HG03064 (cell line): ENCODE results near the gene HACD4.

Source experiments
- ATAC-seq: cut with Tn5 transposase; IDR thresholded peaks from one replicate; pipeline ENCODE4 v1.9.1; 2021; ENCODE audit warnings: low read depth; ENCODE audit not compliant: unreplicated experiment

HACD4 gene

GRCh38 chr9:21016701-21017491, 14.5 kb downstream of the HACD4 start:
- no peak for ATAC-seq

DNA sequence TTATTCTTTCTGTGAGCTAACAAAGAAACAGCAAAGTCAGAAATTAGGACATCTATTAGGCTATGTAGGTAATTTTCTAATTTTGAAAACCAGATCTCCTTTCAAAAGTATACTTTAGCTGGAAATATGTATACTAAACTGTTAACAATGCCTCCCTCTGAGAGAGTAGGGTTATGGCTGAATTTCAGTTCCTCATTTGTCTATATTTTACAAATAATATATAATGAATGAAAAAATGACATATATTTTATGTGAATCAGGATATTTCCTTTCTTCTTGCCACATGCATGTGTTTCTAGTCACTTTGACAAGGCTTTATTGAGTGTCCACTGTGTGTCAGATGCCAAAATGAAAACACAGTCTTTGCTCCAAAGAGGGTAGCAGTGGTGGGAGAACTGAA, 15.4 kb downstream of the HACD4 start:
- no peak for ATAC-seq

DNA sequence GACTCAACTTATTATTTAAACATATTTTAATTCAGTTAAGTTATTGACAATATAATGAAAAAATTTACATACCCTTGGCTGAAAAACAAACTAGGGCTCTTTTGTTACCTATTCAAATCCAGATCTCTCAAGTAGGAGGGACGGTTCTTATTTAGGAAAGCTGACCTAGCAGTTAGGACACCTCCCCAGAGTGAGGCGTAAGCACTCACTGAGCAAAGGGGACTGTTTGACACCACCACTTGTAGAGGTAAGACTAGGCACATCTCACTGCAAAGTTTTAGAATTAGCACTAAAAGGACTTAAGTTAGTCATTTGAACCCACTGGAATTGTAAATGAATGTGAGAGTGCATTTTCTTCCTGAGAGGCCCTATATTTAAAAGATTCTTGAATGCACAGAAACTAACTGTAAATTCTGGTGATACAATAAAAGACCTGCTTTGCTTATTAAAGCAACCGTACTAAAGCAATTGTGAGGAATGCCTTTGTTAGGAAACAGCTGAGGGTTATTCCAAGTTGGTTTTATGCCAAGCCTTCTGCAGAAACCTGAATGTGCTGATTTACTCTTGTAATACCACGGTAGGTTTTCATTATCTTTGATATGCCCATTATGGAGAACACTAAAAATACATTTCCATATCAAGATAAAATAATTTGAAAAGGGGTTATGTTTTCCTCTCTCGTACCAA, 16.2 kb downstream of the HACD4 start:
- no peak for ATAC-seq

DNA sequence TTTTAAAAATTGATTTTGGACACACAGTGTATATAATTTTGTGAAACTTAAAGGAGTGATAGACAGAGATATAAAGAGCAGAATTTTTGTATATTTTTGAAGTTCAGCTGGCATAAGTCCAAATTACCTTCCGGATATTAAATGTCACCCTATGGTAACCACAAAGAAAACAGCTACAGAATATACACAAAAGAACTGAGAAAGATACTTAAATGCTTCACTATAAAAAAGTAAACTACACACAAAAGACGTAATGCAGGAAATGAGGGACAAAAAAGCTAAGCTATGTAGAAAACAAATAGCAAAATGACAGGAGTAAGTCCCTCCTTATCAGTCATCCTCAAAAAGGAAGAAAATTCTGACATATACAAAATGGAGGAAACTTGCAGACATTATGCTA, 29.4 kb downstream of the HACD4 start:
- ATAC-seq = no peak

DNA sequence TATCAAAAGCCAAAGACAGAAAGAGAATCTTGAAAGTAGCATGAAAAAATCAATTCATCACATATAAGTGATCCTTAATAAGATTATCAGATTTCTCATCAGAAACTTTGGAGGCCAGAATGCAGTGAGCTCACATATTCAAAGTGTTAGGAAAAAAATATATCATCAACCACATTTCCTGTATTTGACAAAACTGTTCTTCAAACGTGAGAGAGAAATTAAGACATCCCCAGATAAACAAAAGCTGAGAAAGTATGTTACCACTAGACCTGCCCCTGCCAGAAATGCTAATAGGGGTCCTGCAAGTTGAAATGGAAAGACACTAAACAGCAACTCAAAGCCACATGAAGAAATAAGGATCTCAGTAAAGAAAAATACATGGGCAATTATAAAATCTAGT, 29.9 kb downstream of the HACD4 start:
- ATAC-seq = no peak

DNA sequence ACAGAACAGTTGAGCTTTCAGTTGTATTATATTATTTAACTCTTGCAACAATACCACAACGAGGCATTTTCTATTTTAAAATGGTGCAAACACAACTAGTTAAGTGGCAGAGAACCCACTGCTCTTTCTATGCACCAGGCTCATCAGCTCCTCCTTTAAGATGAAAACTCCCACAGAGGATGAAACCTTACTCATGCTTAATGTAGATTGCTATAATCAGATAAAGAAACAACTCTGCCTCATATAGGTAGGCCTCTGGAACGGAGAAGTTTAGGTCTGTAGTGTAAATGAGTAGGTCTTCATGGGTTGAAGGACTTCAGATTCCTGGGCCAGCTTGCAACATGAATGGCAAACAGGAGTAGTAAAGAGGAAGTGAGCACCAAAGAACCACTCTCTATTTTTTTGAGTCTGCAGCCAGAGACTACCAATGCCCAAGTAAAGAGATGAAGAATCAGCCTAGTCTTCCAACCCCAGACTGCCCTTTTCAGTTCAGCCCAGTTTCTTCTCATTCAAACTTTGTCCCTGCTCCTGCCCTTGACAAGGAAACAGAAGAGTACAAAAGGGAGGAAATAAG, 33.9 kb downstream of the HACD4 start:
- ATAC-seq = peak; percentile 67

DNA sequence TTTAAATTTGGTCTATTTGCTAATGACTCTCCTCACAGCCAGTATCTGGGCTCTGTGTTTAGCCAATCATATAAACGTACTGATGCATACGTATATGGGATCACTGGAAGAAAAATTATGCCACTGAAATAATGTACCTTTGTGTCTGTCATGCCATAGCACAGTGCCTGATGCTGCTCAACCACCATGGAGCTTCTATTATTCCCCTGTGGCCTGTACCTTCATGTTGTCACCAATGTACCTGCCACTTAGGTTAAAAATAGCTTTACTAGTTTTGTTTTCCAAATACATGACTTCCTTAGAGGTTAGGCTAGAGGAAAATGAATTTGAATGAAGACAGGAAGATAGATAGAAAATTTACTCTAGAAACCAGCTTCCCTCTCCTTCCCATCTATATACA, 34.6 kb downstream of the HACD4 start:
- no peak for ATAC-seq

DNA sequence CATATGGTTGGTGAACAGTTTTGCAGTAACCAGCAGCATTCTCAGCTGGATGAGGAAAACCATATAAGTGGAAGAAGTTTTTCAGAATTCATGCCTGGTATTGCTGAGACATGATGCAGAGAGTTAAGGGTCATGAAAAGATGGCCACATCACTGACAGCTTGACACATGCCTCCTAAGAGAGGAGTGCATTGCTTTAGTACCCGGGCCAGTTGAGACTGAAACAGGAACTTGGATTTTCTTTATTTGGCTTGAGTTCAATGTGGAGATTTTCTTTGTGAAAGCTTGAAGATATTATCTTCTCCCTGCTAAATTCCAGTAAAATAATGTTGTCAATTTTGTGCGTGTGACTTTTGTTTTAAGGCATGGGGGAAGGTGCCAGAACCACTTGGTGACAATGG, 35.8 kb downstream of the HACD4 start:
- no peak for ATAC-seq

DNA sequence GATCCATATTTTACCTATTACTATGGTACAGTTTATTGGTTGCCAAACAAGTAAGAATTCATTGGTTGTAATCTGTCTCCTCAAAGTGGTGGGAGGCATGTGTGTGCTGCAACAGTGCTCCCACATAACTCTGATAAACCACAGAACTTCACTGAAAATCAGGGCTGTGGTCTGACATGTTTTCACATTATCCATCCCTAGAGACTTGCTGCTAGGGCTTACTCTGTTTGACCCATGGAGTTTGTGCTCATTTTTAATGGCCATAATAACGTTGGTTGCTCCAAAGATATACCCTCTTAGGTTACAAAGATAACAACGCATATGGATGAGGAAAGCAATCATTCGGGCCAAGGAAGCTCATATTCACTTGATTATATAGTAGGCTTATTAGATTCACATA, 37.0 kb downstream of the HACD4 start:
- ATAC-seq = no peak

GRCh38 chr9:20990867-20991266, 40.6 kb downstream of the HACD4 start:
- no peak for ATAC-seq

DNA sequence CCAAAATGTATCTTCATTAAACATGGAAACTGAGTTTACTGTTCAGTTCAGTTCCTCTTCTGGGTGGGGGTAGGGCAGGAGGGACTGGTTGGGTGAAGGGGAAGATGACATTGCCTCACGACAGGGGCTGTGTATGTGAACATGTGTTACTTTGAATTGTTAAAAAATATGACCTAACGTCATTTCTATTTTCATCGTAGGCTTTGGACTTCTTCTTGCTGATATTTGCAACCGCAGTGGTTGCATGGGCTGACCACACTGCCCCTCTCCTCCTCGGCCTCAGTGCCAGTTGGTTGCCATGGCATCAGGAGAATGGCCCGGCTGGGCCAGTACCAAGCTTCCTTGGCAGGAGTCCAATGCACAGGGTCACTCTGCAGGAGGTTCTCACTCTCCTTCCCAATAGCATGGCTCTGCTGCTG, 41.5 kb downstream of the HACD4 start:
- ATAC-seq = no peak

DNA sequence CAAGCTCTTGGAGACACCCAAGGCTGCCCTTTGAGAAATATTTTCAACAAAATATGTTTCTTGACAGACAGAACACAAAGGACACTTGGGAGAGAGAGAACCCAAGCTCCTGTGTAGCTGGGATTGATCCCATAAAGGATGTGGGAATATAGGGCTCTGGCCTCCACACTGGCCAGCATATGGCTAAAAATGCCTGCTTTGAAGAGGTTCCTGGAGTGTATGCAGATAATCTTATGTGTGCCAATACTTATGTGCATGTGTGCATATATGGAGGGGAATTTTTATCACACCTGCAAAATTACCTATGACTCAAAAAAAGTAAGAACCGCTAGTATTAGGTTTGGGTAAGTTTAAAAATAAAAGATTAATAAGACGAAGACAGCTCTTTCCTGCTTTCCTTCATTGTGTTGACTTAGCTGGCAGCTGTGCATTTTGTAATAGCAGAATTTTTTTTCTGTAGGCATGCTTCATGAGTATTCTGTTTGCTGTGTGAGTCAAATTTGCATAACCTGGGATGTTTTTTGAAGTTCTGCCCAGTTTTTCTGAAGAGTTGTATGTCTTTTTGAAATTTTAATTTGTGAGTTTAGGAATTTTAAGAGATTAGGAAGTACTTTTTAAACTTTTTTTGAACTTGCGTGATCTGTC, 42.6 kb downstream of the HACD4 start:
- ATAC-seq = no peak

DNA sequence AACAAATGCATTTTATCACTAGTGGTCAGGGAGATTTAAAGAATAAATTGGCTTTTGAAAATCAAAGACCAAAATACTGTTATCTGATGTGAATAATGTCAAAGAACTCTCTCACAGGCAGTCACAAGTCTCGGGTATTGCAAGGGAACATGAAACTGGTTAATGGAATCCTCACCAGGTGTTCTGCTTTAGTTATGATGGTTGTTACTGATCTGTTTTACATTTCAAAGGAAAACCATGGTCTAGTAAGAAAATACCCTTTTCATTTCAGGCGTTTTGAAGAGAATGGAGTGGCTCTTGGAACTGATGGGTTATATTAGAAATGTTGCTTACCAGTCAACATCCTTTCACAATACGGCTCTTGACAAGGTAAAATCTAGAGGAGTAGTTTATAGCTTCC, 43.4 kb downstream of the HACD4 start:
- no peak for ATAC-seq

DNA sequence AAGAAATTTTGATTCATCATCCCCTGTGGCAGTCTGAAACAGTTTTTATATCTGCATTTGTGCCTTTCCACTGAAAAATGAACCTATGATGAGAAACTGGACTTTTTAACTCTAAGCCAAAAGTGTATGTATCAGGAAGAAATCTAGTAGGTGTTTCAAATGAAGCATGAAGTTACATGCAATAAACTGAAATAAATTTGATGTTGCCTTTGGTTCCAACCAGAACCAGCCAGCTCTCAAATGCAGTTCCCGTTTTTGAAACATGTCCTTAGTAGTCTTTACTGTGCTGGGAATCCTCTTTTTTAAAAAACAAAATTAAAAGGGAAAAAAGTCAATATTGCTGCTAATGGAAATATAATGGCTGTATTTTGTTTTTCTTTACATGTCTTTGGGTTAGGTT, 43.9 kb downstream of the HACD4 start:
- no peak for ATAC-seq

- no peak for ATAC-seq
These were observed 45.4 kb downstream of the HACD4 start for GRCh38 chr9:20985851-20986600.

GRCh38 chr9:20984506-20984905, 46.9 kb downstream of the HACD4 start:
- no peak for ATAC-seq

DNA sequence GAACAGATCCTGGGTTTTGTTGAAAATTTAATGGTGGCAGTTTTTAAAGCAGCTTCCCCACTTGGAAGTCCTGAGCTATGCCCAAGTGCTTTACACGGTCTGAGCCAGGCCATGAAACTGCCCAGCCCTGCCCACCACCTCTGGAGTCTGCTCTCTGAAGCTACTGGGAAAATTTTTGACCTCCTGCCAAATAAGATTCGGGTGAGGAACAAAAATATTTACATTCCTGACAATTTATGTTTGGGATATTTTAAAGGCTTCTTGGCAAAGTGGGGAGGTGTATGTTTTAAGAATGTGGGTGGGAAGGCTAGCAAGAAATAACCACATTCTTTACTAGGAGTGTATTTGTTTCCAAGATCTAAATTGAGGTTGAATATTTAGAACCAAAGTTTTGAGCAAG, 50.0 kb downstream of the HACD4 start:
- ATAC-seq = no peak

- peak; percentile 68 for ATAC-seq
These were observed 50.5 kb downstream of the HACD4 start for GRCh38 chr9:20980832-20981455.

DNA sequence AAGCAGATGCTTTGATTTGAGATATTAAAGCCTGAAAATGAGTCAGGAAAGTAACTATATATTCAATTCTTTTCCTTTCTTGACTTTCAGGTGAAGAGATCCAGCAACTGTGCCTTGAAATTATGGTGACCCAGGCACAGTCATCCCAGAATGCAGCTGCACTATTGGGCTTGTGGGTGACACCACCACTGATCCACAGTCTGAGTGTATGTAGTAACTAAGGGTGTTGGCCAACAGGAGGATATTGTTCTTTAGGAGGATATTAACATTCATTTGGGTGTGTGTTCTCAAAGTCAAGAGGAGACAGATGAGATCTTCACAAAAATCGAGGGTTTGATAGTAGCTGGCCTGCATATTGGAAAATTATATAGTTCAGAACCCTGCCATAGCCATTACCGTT, 53.2 kb downstream of the HACD4 start:
- ATAC-seq = no peak
